DND-41 (cell line): ENCODE results near the gene PRKCE.
A peak's percentile ranks its signal among the peaks of the same experiment; 100 is the strongest.

Source experiments
- ATAC-seq: fragments of 200-7000 bp; cut with Tn5 transposase; 3 replicates; pipeline ENCODE4 v1.9.1; 2021; ENCODE audit warnings: low read depth; ENCODE audit not compliant: insufficient read depth
- DNase-seq: peaks from one replicate; pipeline ENCODE4 v3.0.0-alpha.2; 2020
- H2AFZ ChIP-seq: 2 replicates; pipeline ENCODE4 v1.6.0; 2012; ENCODE audit warnings: low read depth, low read length
- H3K27ac ChIP-seq: 2 replicates; pipeline ENCODE4 v1.5.1; 2012; ENCODE audit warnings: low read length, inconsistent platforms
- H3K27me3 ChIP-seq: fragments of 200-600 bp; sonication (generic); 2 replicates; pipeline ENCODE4 v1.6.0; 2012; ENCODE audit warnings: low read length, mild to moderate bottlenecking, inconsistent platforms; ENCODE audit not compliant: insufficient read depth, poor library complexity
- H3K36me3 ChIP-seq: 2 replicates; pipeline ENCODE4 v1.5.1; 2012; ENCODE audit warnings: low read length, inconsistent platforms; ENCODE audit not compliant: insufficient read depth
- H3K4me1 ChIP-seq: 2 replicates; pipeline ENCODE4 v1.5.1; 2012; ENCODE audit warnings: mild to moderate bottlenecking, low read length; ENCODE audit not compliant: insufficient read depth
- H3K4me2 ChIP-seq: 2 replicates; pipeline ENCODE4 v1.6.0; 2012; ENCODE audit warnings: mild to moderate bottlenecking, moderate library complexity, low read length, inconsistent platforms; ENCODE audit not compliant: insufficient read depth
- H3K4me3 ChIP-seq, 2 experiments: fragments of 200-600 bp in 1 of 2; shearing (Covaris generic) in 1 of 2; 2 replicates each; pipeline ENCODE4 v1.5.1; 2012 to 2016; ENCODE audit warnings: inconsistent platforms in 2 of 2, low read length in 2 of 2, mild to moderate bottlenecking in 2 of 2, low read depth in 1 of 2, moderate library complexity in 1 of 2
- H3K79me2 ChIP-seq: 2 replicates; pipeline ENCODE4 v1.6.0; 2012; ENCODE audit warnings: low read length, inconsistent platforms; ENCODE audit not compliant: insufficient read depth
- H3K9ac ChIP-seq: 2 replicates; pipeline ENCODE4 v1.6.0; 2012; ENCODE audit warnings: low read depth, mild to moderate bottlenecking, inconsistent platforms, low read length, moderate library complexity
- H3K9me3 ChIP-seq: 2 replicates; pipeline ENCODE4 v1.5.1; 2012; ENCODE audit warnings: low read length, moderate library complexity, mild to moderate bottlenecking, inconsistent platforms; ENCODE audit not compliant: insufficient read depth, severe bottlenecking
- H4K20me1 ChIP-seq: 2 replicates; pipeline ENCODE4 v1.6.0; 2012; ENCODE audit warnings: low read length; ENCODE audit not compliant: insufficient read depth
- EZH2 ChIP-seq: IDR thresholded peaks from 3 replicates; pipeline ENCODE4 v1.6.1; 2012; ENCODE audit warnings: borderline replicate concordance, low read depth, mild to moderate bottlenecking, moderate library complexity, low read length, inconsistent platforms; ENCODE audit not compliant: severe bottlenecking
- TF ChIP-seq, protein P1 (sequence below): IDR thresholded peaks from 2 replicates; pipeline ENCODE4 v1.5.1; 2012; ENCODE audit warnings: borderline replicate concordance, low read length, moderate library complexity, mild to moderate bottlenecking; ENCODE audit not compliant: poor library complexity, severe bottlenecking; ENCODE audit errors: extremely low read depth

Gene PRKCE

DNA sequence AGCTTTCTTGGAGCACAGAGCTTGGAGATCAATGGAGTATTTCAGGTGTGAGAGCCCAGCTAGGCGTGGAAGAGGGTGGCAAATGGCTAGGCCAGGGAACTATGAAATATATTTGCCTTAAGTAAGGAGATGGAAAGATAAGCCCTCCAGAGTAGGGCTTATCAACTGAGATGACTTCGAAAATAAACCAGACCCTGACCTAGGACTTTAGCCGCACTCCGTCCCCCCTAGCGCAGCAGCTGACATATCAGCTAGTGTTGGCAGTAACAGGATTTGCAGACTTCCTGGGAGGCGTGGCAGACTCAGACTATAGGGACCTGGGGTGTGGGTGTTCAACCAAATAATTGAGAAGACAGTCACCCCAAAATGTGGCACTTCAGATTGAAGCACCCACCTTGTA is 518.0 kb downstream of the PRKCE start:
- TF ChIP-seq, protein P1, sequence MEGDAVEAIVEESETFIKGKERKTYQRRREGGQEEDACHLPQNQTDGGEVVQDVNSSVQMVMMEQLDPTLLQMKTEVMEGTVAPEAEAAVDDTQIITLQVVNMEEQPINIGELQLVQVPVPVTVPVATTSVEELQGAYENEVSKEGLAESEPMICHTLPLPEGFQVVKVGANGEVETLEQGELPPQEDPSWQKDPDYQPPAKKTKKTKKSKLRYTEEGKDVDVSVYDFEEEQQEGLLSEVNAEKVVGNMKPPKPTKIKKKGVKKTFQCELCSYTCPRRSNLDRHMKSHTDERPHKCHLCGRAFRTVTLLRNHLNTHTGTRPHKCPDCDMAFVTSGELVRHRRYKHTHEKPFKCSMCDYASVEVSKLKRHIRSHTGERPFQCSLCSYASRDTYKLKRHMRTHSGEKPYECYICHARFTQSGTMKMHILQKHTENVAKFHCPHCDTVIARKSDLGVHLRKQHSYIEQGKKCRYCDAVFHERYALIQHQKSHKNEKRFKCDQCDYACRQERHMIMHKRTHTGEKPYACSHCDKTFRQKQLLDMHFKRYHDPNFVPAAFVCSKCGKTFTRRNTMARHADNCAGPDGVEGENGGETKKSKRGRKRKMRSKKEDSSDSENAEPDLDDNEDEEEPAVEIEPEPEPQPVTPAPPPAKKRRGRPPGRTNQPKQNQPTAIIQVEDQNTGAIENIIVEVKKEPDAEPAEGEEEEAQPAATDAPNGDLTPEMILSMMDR, result no peak
- no peak for TF ChIP-seq EZH2
- no peaks in the 10 kb centered on the region for H3K9me3 ChIP-seq
- ATAC-seq (no peak), DNase-seq (no peak)
- no peak overlapping the region for H3K4me3 ChIP-seq
- no peak overlapping the region for H3K4me2 ChIP-seq
- no peak overlapping the region for H2AFZ ChIP-seq
- no peaks in the 10 kb centered on the region for H3K4me1 ChIP-seq
- no peaks in the 10 kb centered on the region for H4K20me1 ChIP-seq
- H3K79me2 ChIP-seq, result no peaks in the 10 kb centered on the region
- H3K27ac ChIP-seq, result no peak overlapping the region
- H3K27me3 ChIP-seq, result no peaks in the 10 kb centered on the region
- H3K36me3 ChIP-seq, result no peaks in the 10 kb centered on the region
- no peak overlapping the region for H3K9ac ChIP-seq

DNA sequence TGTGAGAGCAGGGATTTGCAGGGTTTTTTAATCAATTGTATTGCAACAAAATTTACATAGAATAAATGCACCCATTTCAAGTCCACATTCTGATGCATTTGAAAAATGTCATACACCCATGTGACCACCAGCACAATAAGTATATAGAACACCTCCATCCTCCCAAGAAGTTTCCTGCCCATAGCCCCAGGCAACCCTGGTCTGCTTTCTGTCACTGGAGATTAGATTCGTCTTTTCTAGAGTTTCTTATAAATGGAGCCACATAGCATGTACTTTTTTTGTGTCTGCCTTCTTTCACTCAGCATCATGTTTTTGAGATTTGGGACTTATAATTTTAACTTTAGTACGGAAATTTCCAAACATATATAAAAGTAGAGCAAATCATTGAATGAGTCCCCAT is 518.6 kb downstream of the PRKCE start:
- no peak for ATAC-seq
- Histone ChIP-seq H2AFZ (no peak overlapping the region), H3K9me3 (no peaks in the 10 kb centered on the region), H3K9ac (no peak overlapping the region), H3K4me1 (no peaks in the 10 kb centered on the region), H4K20me1 (no peaks in the 10 kb centered on the region), H3K4me3 (no peak overlapping the region), H3K36me3 (no peaks in the 10 kb centered on the region), H3K4me2 (no peak overlapping the region), H3K79me2 (no peaks in the 10 kb centered on the region), H3K27me3 (no peaks in the 10 kb centered on the region), H3K27ac (no peak overlapping the region)
- TF ChIP-seq, protein P1, result no peak
- no peak for TF ChIP-seq EZH2
- no peak for DNase-seq

DNA sequence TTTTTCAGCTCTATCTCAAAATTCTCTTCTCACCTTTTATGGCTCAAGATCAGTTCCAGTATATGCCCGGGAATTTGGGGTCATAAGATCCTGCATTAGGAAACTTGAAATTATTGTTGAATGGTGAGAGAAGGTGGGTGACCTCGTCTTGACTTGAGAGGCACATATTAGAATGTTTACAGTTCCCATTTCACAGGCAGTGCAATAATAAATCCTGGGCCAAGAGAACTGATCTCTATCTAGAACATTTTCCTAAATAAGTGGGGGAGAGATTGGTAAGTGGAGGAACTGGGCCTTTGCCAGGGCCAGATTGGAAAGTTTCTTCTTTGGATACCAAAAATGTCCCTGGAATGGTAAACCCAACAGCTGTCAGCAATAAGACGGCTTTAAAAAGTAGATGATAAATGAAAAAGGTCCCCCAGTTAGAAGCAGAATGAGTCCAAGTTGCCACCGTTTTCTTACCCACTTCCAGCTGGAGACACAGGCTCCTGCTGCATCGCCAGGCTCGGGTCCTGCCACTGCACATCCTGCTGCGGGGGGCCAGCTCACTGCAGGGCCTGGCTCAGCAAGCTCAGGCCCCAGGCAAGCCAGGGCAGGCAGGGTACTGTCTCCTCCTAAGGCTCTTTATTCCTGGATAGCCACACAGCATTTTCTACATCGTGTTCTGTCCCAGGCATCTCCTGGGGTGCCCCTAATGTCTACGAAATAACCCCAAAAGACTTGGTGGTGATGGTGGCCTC is 519.3 kb downstream of the PRKCE start:
- H3K79me2 ChIP-seq, result no peaks in the 10 kb centered on the region
- no peak overlapping the region for H3K4me3 ChIP-seq
- H3K9me3 ChIP-seq, result no peaks in the 10 kb centered on the region
- no peaks in the 10 kb centered on the region for H3K4me1 ChIP-seq
- no peak for DNase-seq
- no peaks in the 10 kb centered on the region for H4K20me1 ChIP-seq
- no peak overlapping the region for H3K27ac ChIP-seq
- TF ChIP-seq, protein P1, result no peak
- TF ChIP-seq EZH2, result no peak
- H3K4me2 ChIP-seq, result no peak overlapping the region
- H3K27me3 ChIP-seq, result no peaks in the 10 kb centered on the region
- H2AFZ ChIP-seq, result no peak overlapping the region
- peak; percentile 40; the same call in 1 of the 3 replicates for ATAC-seq
- no peak overlapping the region for H3K9ac ChIP-seq
- no peaks in the 10 kb centered on the region for H3K36me3 ChIP-seq
